H9 (cell line): ENCODE measurements around the gene KRTAP10-5. TPM values are rescaled to one million over a fixed set of nuclear protein-coding genes. Genes with fewer than 3 reads are reported as not detected.
"Not testable (repeated sequence)": the region's sequence is repeated elsewhere in the genome, so short reads cannot be mapped to it uniquely, and the experiment has no call there.

Experiments
- DNase-seq: peaks from one replicate; pipeline ENCODE4 v3.0.0-alpha.2; 2017
- H2AFZ ChIP-seq: one replicate; pipeline ENCODE4 v1.6.1; 2013; ENCODE audit warnings: mild to moderate bottlenecking, low read length, control low read depth, moderate library complexity
- H2AK5ac ChIP-seq: 2 replicates; pipeline ENCODE4 v1.6.1; 2013; ENCODE audit warnings: low read length, control low read depth, mixed read lengths; ENCODE audit not compliant: insufficient read length
- H2BK120ac ChIP-seq: one replicate; pipeline ENCODE4 v1.6.1; 2013; ENCODE audit warnings: low read depth, mild to moderate bottlenecking, low read length, control low read depth, inconsistent platforms; ENCODE audit not compliant: poor library complexity, severe bottlenecking
- H2BK12ac ChIP-seq: 2 replicates; pipeline ENCODE4 v1.6.1; 2013; ENCODE audit warnings: low read length, control low read depth, mixed read lengths, low read depth; ENCODE audit not compliant: insufficient read length
- H2BK15ac ChIP-seq: 2 replicates; pipeline ENCODE4 v1.6.1; 2013; ENCODE audit warnings: low read depth, low read length, control low read depth
- H2BK20ac ChIP-seq: one replicate; pipeline ENCODE4 v1.6.1; 2013; ENCODE audit warnings: low read depth, mild to moderate bottlenecking, low read length, control low read depth, inconsistent platforms; ENCODE audit not compliant: poor library complexity, severe bottlenecking
- H2BK5ac ChIP-seq: 2 replicates; pipeline ENCODE4 v1.6.1; 2013; ENCODE audit warnings: low read length, control low read depth, mixed read lengths; ENCODE audit not compliant: insufficient read length
- H3K14ac ChIP-seq: 2 replicates; pipeline ENCODE4 v1.6.1; 2013; ENCODE audit warnings: low read length, control low read depth; ENCODE audit not compliant: insufficient read depth
- H3K18ac ChIP-seq: 2 replicates; pipeline ENCODE4 v1.6.1; 2013; ENCODE audit warnings: low read depth, mild to moderate bottlenecking, mixed read lengths, low read length, control low read depth; ENCODE audit not compliant: insufficient read length
- H3K23ac ChIP-seq: 2 replicates; pipeline ENCODE4 v1.6.1; 2013; ENCODE audit warnings: low read length, control low read depth, mixed read lengths, low read depth; ENCODE audit not compliant: insufficient read length
- H3K23me2 ChIP-seq: 2 replicates; pipeline ENCODE4 v1.6.1; 2013; ENCODE audit warnings: low read depth, mild to moderate bottlenecking, mixed read lengths, low read length, control low read depth; ENCODE audit not compliant: insufficient read length, poor library complexity, severe bottlenecking
- H3K27ac ChIP-seq: 2 replicates; pipeline ENCODE4 v1.5.1; 2013; ENCODE audit warnings: low read length, control low read depth, mixed read lengths, low read depth; ENCODE audit not compliant: insufficient read length
- H3K27me3 ChIP-seq: 2 replicates; pipeline ENCODE4 v1.6.1; 2013; ENCODE audit warnings: low read length, control low read depth, inconsistent platforms; ENCODE audit not compliant: insufficient read depth
- H3K4ac ChIP-seq: 2 replicates; pipeline ENCODE4 v1.6.1; 2013; ENCODE audit warnings: low read depth, mild to moderate bottlenecking, control low read depth, inconsistent platforms, low read length, moderate library complexity
- H3K4me1 ChIP-seq: 2 replicates; pipeline ENCODE4 v1.6.1; 2013; ENCODE audit warnings: low read length, control low read depth, inconsistent platforms; ENCODE audit not compliant: insufficient read depth
- H3K4me2 ChIP-seq: 2 replicates; pipeline ENCODE4 v1.6.1; 2013; ENCODE audit warnings: low read length, control low read depth, mixed read lengths; ENCODE audit not compliant: insufficient read length, insufficient read depth
- H3K56ac ChIP-seq: 2 replicates; pipeline ENCODE4 v1.6.1; 2013; ENCODE audit warnings: low read depth, mild to moderate bottlenecking, mixed read lengths, low read length, control low read depth; ENCODE audit not compliant: insufficient read length
- H3K79me1 ChIP-seq: 2 replicates; pipeline ENCODE4 v1.6.1; 2013; ENCODE audit warnings: low read depth, mild to moderate bottlenecking, moderate library complexity, low read length, control low read depth, inconsistent platforms; ENCODE audit not compliant: insufficient read depth, poor library complexity, severe bottlenecking
- H3K79me2 ChIP-seq: 2 replicates; pipeline ENCODE4 v1.6.1; 2013; ENCODE audit warnings: low read length, control low read depth, inconsistent platforms; ENCODE audit not compliant: insufficient read depth
- H3K9ac ChIP-seq: 2 replicates; pipeline ENCODE4 v1.6.1; 2013; ENCODE audit warnings: low read length, control low read depth, mixed read lengths; ENCODE audit not compliant: insufficient read length; ENCODE audit errors: extremely low read depth
- H3K9me3 ChIP-seq: one replicate; pipeline ENCODE4 v1.6.1; 2013; ENCODE audit warnings: low read depth, low read length, inconsistent platforms; ENCODE audit not compliant: control insufficient read depth
- H3T11ph ChIP-seq: one replicate; pipeline ENCODE4 v1.6.1; 2013; ENCODE audit warnings: mild to moderate bottlenecking, low read length, control low read depth, inconsistent platforms
- H4K20me1 ChIP-seq: one replicate; pipeline ENCODE4 v1.6.1; 2013; ENCODE audit not compliant: control insufficient read depth, insufficient read length, insufficient read depth
- H4K5ac ChIP-seq: 2 replicates; pipeline ENCODE4 v1.6.1; 2013; ENCODE audit warnings: low read depth, mild to moderate bottlenecking, mixed read lengths, low read length, control low read depth; ENCODE audit not compliant: insufficient read length
- H4K8ac ChIP-seq: replicated peaks from 2 replicates; pipeline ENCODE4 v1.6.1; 2013; ENCODE audit warnings: low read length, control low read depth, mixed read lengths, low read depth; ENCODE audit not compliant: insufficient read length
- H4K91ac ChIP-seq: 2 replicates; pipeline ENCODE4 v1.6.1; 2013; ENCODE audit warnings: low read depth, mild to moderate bottlenecking, moderate library complexity, mixed read lengths, low read length, control low read depth; ENCODE audit not compliant: insufficient read length
- H3K27ac Mint-ChIP-seq, 3 experiments: 2 replicates in 2 of 3; 3 replicates in 1 of 3; pipeline ENCODE4 v1.8.0; 2020 to 2021; ENCODE audit warnings: mixed read lengths in 3 of 3, mild to moderate bottlenecking in 1 of 3, moderate library complexity in 1 of 3
- H3K27me3 Mint-ChIP-seq: 2 replicates; pipeline ENCODE4 v1.8.0; 2021; ENCODE audit warnings: low read depth, mild to moderate bottlenecking, moderate library complexity, mixed read lengths
- H3K36me3 Mint-ChIP-seq, 3 experiments: 2 replicates in 2 of 3; 3 replicates in 1 of 3; pipeline ENCODE4 v1.8.0; 2020 to 2021; ENCODE audit warnings: low read depth in 3 of 3, mixed read lengths in 3 of 3; ENCODE audit not compliant: insufficient read depth in 1 of 3
- H3K4me1 Mint-ChIP-seq, 2 experiments: 2 replicates each; pipeline ENCODE4 v1.8.0; 2020; ENCODE audit warnings: mixed read lengths in 2 of 2
- H3K4me3 Mint-ChIP-seq, 2 experiments: 2 replicates in 1 of 2; 3 replicates in 1 of 2; pipeline ENCODE4 v1.8.0; 2020 to 2021; ENCODE audit warnings: mild to moderate bottlenecking in 2 of 2, mixed read lengths in 2 of 2, moderate library complexity in 1 of 2
- H3K9me3 Mint-ChIP-seq, 2 experiments: 2 replicates in 1 of 2; 3 replicates in 1 of 2; pipeline ENCODE4 v1.8.0; 2020; ENCODE audit warnings: mild to moderate bottlenecking in 2 of 2, mixed read lengths in 2 of 2, moderate library complexity in 1 of 2
- WGBS: extraction: QIAGEN DNeasy Blood & Tissue Kit; methylation state at CpG from one replicate; pipeline ENCODE4 v1.1.7; 2013; ENCODE audit warnings: missing lambda C conversion rate, low lambda C conversion rate, mixed read lengths; ENCODE audit not compliant: insufficient read length; ENCODE audit errors: extremely low coverage; 5-methylcytosine and 5-hydroxymethylcytosine counted together
- total RNA-seq: library from RNA; stranded (reverse); gene quantifications from 2 replicates; pipeline ENCODE4 v1.2.1, GENCODE V29; 2021
- TF ChIP-seq, protein P1 (sequence below): fragments of 200-600 bp; sonication (generic); conservative IDR thresholded peaks from 3 replicates; pipeline ENCODE4 v1.8.0; 2021; ENCODE audit warnings: antibody characterized with exemption, mild to moderate bottlenecking

KRTAP10-5 gene
- total RNA-seq, 1 experiment from 2014 or later: not detected

GRCh38 chr21:44574457-44575306, 5.7 kb downstream of the KRTAP10-5 start:
- Histone ChIP-seq H3K79me2 (no peaks in the 10 kb centered on the region), H2BK12ac (no peak overlapping the region), H3K4me2 (no peak overlapping the region), H3K23ac (no peak overlapping the region), H3K27ac (no peak overlapping the region), H3T11ph (no peak overlapping the region), H3K9ac (no peak overlapping the region), H3K4me1 (no peaks in the 10 kb centered on the region), H2AFZ (no peak overlapping the region), H4K5ac (no peak overlapping the region), H3K56ac (no peak overlapping the region), H3K23me2 (no peaks in the 10 kb centered on the region), H3K27me3 (no peaks in the 10 kb centered on the region), H3K18ac (no peak overlapping the region), H3K14ac (no peak overlapping the region), H2BK120ac (no peak overlapping the region), H2BK15ac (no peak overlapping the region), H3K79me1 (no peaks in the 10 kb centered on the region), H2BK5ac (no peak overlapping the region), H3K4ac (no peak overlapping the region), H2BK20ac (no peak overlapping the region), H4K20me1 (no peaks in the 10 kb centered on the region), H2AK5ac (no peak overlapping the region), H4K91ac (no peak overlapping the region), H4K8ac (no peak overlapping the region), H3K9me3 (no peaks in the 10 kb centered on the region)
- WGBS: no CpG with 5 or more reads among the region's 21 CpGs
- no peak for DNase-seq
- TF ChIP-seq, protein P1, sequence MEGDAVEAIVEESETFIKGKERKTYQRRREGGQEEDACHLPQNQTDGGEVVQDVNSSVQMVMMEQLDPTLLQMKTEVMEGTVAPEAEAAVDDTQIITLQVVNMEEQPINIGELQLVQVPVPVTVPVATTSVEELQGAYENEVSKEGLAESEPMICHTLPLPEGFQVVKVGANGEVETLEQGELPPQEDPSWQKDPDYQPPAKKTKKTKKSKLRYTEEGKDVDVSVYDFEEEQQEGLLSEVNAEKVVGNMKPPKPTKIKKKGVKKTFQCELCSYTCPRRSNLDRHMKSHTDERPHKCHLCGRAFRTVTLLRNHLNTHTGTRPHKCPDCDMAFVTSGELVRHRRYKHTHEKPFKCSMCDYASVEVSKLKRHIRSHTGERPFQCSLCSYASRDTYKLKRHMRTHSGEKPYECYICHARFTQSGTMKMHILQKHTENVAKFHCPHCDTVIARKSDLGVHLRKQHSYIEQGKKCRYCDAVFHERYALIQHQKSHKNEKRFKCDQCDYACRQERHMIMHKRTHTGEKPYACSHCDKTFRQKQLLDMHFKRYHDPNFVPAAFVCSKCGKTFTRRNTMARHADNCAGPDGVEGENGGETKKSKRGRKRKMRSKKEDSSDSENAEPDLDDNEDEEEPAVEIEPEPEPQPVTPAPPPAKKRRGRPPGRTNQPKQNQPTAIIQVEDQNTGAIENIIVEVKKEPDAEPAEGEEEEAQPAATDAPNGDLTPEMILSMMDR: 0 out of 3 replicates have a peak, but pooled peaks have one; percentile 18
- Mint-ChIP-seq H3K9me3 (peaks cover 33 to 35% of the 10 kb centered on the region in 2 experiments), H3K4me3 (peak overlapping the region in 1 of 2 experiments; percentile 56; a peak in 2 of 5 replicates), H3K36me3 (peaks cover 3 to 35% (median 15%) of the 10 kb centered on the region in 3 experiments; a peak in 5 of 7 replicates), H3K27me3 (peaks cover 23% of the 10 kb centered on the region), H3K27ac (no peak overlapping the region), H3K4me1 (peaks cover 5 to 15% of the 10 kb centered on the region in 2 experiments)

DNA sequence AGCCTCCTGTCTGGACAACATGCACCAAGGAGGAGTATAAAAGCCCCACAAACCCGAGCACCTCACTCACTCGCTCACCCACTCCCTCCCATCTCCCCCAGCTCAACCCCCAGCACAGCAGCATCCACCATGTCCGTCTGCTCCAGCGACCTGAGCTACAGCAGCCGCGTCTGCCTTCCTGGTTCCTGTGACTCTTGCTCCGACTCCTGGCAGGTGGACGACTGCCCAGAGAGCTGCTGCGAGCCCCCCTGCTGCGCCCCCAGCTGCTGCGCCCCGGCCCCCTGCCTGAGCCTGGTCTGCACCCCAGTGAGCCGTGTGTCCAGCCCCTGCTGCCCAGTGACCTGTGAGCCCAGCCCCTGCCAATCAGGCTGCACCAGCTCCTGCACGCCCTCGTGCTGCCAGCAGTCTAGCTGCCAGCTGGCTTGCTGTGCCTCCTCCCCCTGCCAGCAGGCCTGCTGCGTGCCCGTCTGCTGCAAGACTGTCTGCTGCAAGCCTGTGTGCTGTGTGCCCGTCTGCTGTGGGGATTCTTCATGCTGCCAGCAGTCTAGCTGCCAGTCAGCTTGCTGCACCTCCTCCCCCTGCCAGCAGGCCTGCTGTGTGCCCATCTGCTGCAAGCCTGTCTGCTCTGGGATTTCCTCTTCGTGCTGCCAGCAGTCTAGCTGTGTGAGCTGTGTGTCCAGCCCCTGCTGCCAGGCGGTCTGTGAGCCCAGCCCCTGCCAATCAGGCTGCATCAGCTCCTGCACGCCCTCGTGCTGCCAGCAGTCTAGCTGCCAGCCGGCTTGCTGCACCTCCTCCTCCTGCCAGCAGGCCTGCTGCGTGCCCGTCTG, 6.6 kb downstream of the KRTAP10-5 start, which contains the start of gene KRTAP10-4:
TSS of gene KRTAP10-4 (plus strand) at position 100 of the 827 bp plus-strand sequence. CDS start at position 130, 30 bp downstream.
- peaks cover 5 to 12% of the 10 kb centered on the region in 2 experiments for H3K4me1 Mint-ChIP-seq
- no CpG with 5 or more reads among the region's 25 CpGs for WGBS
- not testable (repeated sequence) for H3K14ac ChIP-seq

More for the DNA sequence above, 6.6 kb downstream of the KRTAP10-5 start, which contains the start of gene KRTAP10-4:
- not testable (repeated sequence) for H4K5ac ChIP-seq, H3K18ac ChIP-seq, H2AFZ ChIP-seq, H3K79me1 ChIP-seq, H3K23me2 ChIP-seq, H3K4ac ChIP-seq, H3K27ac Mint-ChIP-seq, H3K23ac ChIP-seq, H2BK12ac ChIP-seq, H4K91ac ChIP-seq, H3K9me3 ChIP-seq, H2BK15ac ChIP-seq, H4K8ac ChIP-seq, H3K27ac ChIP-seq, H3K56ac ChIP-seq, H2AK5ac ChIP-seq, H3K9ac ChIP-seq, H2BK20ac ChIP-seq, DNase-seq, H3K79me2 ChIP-seq, H3K4me3 Mint-ChIP-seq, H2BK5ac ChIP-seq, H3K4me2 ChIP-seq, H4K20me1 ChIP-seq, H3K4me1 ChIP-seq, H2BK120ac ChIP-seq, H3K27me3 ChIP-seq, H3T11ph ChIP-seq
- Mint-ChIP-seq H3K27me3 (peaks cover 23% of the 10 kb centered on the region), H3K9me3 (peaks cover 33 to 35% of the 10 kb centered on the region in 2 experiments), H3K36me3 (peaks cover 3 to 35% (median 15%) of the 10 kb centered on the region in 3 experiments; a peak in 5 of 7 replicates)
